Measurements from ENCODE around the gene STARD13. TPM values are rescaled to one million over a fixed set of nuclear protein-coding genes. Genes with fewer than 3 reads are reported as not detected.

STARD13 gene
- total RNA-seq, 2 experiments from 2014 or later, result not detected

DNA sequence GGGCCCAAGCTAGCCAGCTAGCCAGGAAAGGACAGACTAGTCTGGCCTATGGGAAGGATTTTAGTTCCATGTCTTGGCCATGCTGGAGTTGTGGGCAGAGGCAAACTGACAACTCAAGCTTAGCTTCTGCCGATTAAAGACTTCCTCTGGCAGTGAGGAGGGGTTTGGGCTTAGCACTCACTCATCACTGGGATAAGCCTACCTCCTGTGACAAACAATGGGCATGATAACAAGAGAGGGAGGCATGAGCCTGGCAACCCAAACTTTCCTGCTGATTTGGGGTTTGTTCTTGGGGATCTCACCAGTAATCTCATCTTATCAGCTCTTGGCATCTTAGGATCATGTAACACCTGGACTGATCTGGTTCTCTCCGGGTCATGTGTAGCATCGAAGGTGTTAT lies 185.7 kb downstream of the STARD13 start:
- no peak overlapping the region for H3K27ac Mint-ChIP-seq
- no peaks in the 10 kb centered on the region for H3K36me3 Mint-ChIP-seq (ENCODE audit: low read depth)
- ATAC-seq (no peak), DNase-seq (no peak)
- H3K4me3 Mint-ChIP-seq, result no peak overlapping the region
- H3K9me3 Mint-ChIP-seq, result no peaks in the 10 kb centered on the region
- CTCF ChIA-PET, result interaction anchor here (1.0 kb wide), 1 partner anchor 26 kb away, joined by 3 read pairs; no protein-coding TSS in a partner anchor
- intact Hi-C loops (cut with micrococcal nuclease), result no loop called here
- POLR2A ChIA-PET, result interaction anchor here (0.7 kb wide), 1 partner anchor 35 kb away, joined by 3 read pairs; no protein-coding TSS in a partner anchor
- peaks cover 8% of the 10 kb centered on the region for H3K27me3 Mint-ChIP-seq
- no peaks in the 10 kb centered on the region for H3K4me1 Mint-ChIP-seq (ENCODE audit: low read depth)
- TF ChIP-seq, protein P1, sequence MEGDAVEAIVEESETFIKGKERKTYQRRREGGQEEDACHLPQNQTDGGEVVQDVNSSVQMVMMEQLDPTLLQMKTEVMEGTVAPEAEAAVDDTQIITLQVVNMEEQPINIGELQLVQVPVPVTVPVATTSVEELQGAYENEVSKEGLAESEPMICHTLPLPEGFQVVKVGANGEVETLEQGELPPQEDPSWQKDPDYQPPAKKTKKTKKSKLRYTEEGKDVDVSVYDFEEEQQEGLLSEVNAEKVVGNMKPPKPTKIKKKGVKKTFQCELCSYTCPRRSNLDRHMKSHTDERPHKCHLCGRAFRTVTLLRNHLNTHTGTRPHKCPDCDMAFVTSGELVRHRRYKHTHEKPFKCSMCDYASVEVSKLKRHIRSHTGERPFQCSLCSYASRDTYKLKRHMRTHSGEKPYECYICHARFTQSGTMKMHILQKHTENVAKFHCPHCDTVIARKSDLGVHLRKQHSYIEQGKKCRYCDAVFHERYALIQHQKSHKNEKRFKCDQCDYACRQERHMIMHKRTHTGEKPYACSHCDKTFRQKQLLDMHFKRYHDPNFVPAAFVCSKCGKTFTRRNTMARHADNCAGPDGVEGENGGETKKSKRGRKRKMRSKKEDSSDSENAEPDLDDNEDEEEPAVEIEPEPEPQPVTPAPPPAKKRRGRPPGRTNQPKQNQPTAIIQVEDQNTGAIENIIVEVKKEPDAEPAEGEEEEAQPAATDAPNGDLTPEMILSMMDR (IDR thresholded peaks at IDR 0.05), result no peak

DNA sequence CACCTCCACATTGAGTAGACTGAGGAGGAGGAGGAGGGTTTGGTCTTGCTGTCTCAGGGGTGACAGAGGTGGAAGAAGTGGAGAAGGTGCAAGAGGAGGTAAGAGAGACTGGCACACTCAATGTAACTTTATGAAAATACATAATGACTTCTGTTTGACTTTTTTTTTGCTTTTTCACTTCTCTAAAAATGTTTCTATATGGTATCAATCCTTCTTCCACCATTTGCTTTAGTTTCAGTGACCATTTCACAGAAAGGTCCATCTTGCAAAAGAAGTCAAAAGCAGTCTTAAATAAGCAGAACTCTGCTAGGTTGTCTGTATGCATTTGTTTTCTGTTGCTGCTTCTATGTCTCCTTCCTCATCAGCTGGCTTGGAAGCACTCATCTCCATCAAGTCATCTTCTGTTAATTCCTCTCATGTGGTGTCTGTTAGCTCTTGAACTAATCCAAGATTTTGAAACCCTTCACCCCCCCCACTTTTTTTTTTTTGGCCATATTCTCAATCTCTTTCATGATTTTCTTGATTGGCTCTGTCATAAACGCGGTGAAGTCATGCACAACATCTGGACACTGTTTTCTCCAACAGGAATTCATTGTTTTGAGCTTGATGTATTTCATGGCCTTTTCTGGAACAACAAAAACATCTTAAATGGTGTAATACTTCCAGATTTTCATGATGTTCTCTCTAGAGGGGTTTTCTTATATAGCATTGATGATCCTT lies 188.5 kb downstream of the STARD13 start:
- no peaks in the 10 kb centered on the region for H3K4me1 Mint-ChIP-seq (ENCODE audit: low read depth)
- DNase-seq (no peak), ATAC-seq (no peak)
- ChIA-PET POLR2A (no interaction called here), CTCF (no interaction called here)
- H3K27ac Mint-ChIP-seq, result no peak overlapping the region
- intact Hi-C loops (cut with micrococcal nuclease), result no loop called here
- no peaks in the 10 kb centered on the region for H3K9me3 Mint-ChIP-seq
- H3K36me3 Mint-ChIP-seq (ENCODE audit: low read depth), result no peaks in the 10 kb centered on the region
- TF ChIP-seq, protein P1 (IDR thresholded peaks at IDR 0.05), result no peak
- peaks cover 5% of the 10 kb centered on the region for H3K27me3 Mint-ChIP-seq
- no peak overlapping the region for H3K4me3 Mint-ChIP-seq

DNA sequence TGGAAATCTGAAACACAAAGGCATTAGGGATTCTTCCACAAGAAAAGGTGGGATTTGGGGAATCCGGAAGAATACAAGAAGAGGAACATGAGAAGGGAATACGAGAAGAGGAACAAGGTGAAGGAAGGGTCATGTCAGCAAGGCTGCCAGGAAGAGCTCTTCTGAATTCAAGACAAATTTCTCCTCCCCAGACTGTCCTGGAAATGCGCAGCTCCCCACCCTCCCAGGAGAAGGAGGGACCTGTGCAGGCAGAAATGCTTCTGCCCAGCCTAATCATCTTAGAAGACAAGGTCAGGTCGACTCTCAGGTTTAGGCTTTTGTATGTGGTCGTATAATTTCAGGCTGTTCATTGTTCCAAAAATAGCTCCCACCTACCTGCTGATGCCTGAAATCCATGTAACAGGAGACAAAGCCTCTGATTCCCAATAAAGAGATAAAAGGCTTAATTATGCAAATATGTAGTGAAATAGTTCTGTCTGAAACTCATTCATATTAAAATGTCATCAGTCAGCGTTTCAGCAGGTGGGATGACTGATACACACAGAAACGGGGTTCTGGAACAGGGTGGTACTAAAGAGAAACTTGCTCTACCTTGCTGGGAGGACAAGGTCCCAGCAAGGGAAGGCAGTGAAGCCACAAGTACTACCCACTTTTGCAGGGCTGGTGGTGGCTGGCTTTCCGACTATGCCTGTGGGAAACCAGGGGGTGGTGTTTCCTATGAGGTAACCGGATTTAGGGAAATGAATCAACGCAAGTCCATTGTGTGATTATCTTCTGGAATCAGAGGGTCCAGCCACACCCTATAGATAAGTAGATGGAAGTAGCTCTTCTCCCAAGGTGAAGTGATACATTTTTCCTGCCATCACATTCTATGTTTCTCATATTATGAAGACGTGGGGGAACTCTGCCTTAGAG lies 193.2 kb downstream of the STARD13 start:
- CTCF ChIA-PET, result no interaction called here
- no peaks in the 10 kb centered on the region for H3K9me3 Mint-ChIP-seq
- no peak overlapping the region for H3K27ac Mint-ChIP-seq
- intact Hi-C loops (cut with micrococcal nuclease), result no loop called here
- H3K4me3 Mint-ChIP-seq, result no peak overlapping the region
- no peak for DNase-seq
- no peaks in the 10 kb centered on the region for H3K4me1 Mint-ChIP-seq (ENCODE audit: low read depth)
- POLR2A ChIA-PET, result no interaction called here
- H3K36me3 Mint-ChIP-seq (ENCODE audit: low read depth), result no peaks in the 10 kb centered on the region
- peaks cover 3% of the 10 kb centered on the region for H3K27me3 Mint-ChIP-seq
- ATAC-seq, result no peak
- TF ChIP-seq, protein P1 (IDR thresholded peaks at IDR 0.05), result no peak

DNA sequence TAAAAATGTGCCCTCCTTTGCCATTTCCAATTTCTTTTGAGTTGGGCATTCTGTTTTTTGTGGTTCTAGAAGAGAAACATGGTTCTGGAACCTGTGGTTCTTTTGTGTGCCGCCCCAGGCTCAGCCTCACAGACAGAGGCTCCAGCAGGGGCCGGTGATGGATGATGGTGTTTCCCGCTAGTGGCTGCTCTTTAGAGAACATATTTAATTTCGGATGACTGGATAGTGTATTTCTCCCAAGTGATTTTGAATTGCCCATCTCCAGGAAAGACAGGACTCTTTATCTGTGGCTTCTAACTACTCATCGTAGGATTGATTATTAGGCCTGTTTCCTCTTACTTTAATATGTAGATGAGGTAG lies 194.2 kb downstream of the STARD13 start:
- H3K4me1 Mint-ChIP-seq (ENCODE audit: low read depth), result no peaks in the 10 kb centered on the region
- CTCF ChIA-PET, result no interaction called here
- H3K27ac Mint-ChIP-seq, result no peak overlapping the region
- no peaks in the 10 kb centered on the region for H3K36me3 Mint-ChIP-seq (ENCODE audit: low read depth)
- peaks cover 8% of the 10 kb centered on the region for H3K27me3 Mint-ChIP-seq
- TF ChIP-seq, protein P1 (IDR thresholded peaks at IDR 0.05), result no peak
- H3K9me3 Mint-ChIP-seq, result no peaks in the 10 kb centered on the region
- intact Hi-C loops (cut with micrococcal nuclease), result no loop called here
- no peak overlapping the region for H3K4me3 Mint-ChIP-seq
- DNase-seq, result no peak
- POLR2A ChIA-PET, result no interaction called here
- no peak for ATAC-seq
